MM.1S (cell line): ENCODE results near the gene CIAO2B.

ENCODE experiments used
- DNase-seq: peaks from one replicate; pipeline ENCODE4 v3.0.0-alpha.2; 2015
- H2AFZ ChIP-seq: fragments of 300-600 bp; sonication (generic); 2 replicates; pipeline ENCODE4 v1.6.0; 2016; ENCODE audit warnings: antibody characterized with exemption, low read length
- H3F3A ChIP-seq: fragments of 300-600 bp; sonication (generic); 2 replicates; pipeline ENCODE4 v1.6.1; 2016; ENCODE audit warnings: mild to moderate bottlenecking, antibody characterized with exemption, low read length, moderate library complexity, mixed read lengths; ENCODE audit not compliant: insufficient read depth
- H3K27ac ChIP-seq: fragments of 300-600 bp; sonication (generic); 2 replicates; pipeline ENCODE4 v1.5.1; 2016; ENCODE audit warnings: mild to moderate bottlenecking, low read length
- H3K27me3 ChIP-seq: fragments of 300-600 bp; sonication (generic); replicated peaks from 2 replicates; pipeline ENCODE4 v1.6.0; 2016; ENCODE audit warnings: low read length; ENCODE audit not compliant: insufficient read depth
- H3K36me3 ChIP-seq: fragments of 300-600 bp; sonication (generic); replicated peaks from 2 replicates; pipeline ENCODE4 v1.6.1; 2016; ENCODE audit warnings: mild to moderate bottlenecking, low read length, mixed read lengths; ENCODE audit not compliant: insufficient read depth
- H3K4me1 ChIP-seq: fragments of 300-600 bp; sonication (generic); 2 replicates; pipeline ENCODE4 v1.6.1; 2016; ENCODE audit warnings: low read length, mixed read lengths
- H3K4me2 ChIP-seq: fragments of 300-600 bp; sonication (generic); 2 replicates; pipeline ENCODE4 v1.6.0; 2016; ENCODE audit warnings: low read depth, low read length
- H3K4me3 ChIP-seq: fragments of 300-600 bp; sonication (generic); 2 replicates; pipeline ENCODE4 v1.5.1; 2016; ENCODE audit warnings: low read length, mixed read lengths
- H3K79me2 ChIP-seq: fragments of 300-600 bp; sonication (generic); 2 replicates; pipeline ENCODE4 v1.6.1; 2016; ENCODE audit warnings: mixed run types, low read length, mixed read lengths
- H3K9ac ChIP-seq: fragments of 300-600 bp; sonication (generic); 2 replicates; pipeline ENCODE4 v1.6.1; 2016; ENCODE audit warnings: low read length, mixed read lengths
- H3K9me2 ChIP-seq: fragments of 300-600 bp; sonication (generic); replicated peaks from 2 replicates; pipeline ENCODE4 v1.6.1; 2016; ENCODE audit warnings: mild to moderate bottlenecking, low read length, mixed read lengths; ENCODE audit not compliant: insufficient read depth
- H3K9me3 ChIP-seq: fragments of 300-600 bp; sonication (generic); replicated peaks from 2 replicates; pipeline ENCODE4 v1.6.1; 2016; ENCODE audit warnings: mild to moderate bottlenecking, low read length, mixed read lengths; ENCODE audit not compliant: insufficient read depth
- H4K20me1 ChIP-seq: fragments of 300-600 bp; sonication (generic); 2 replicates; pipeline ENCODE4 v1.6.1; 2016; ENCODE audit warnings: mild to moderate bottlenecking, low read length, moderate library complexity, mixed read lengths; ENCODE audit not compliant: insufficient read depth
- CTCF ChIP-seq: fragments of 300-600 bp; sonication (generic); IDR thresholded peaks from 2 replicates; pipeline ENCODE4 v1.5.1; 2016; ENCODE audit warnings: antibody characterized with exemption, low read length, mixed read lengths
- EZH2 ChIP-seq: fragments of 300-600 bp; sonication (generic); optimal IDR thresholded peaks from 2 replicates; pipeline ENCODE3; 2017; ENCODE audit warnings: low read depth, mild to moderate bottlenecking, antibody characterized with exemption, low read length, mixed read lengths
- EZH2phosphoT487 ChIP-seq: fragments of 300-600 bp; sonication (generic); IDR thresholded peaks from 2 replicates; pipeline ENCODE4 v1.6.1; 2018; ENCODE audit warnings: antibody characterized with exemption, low read length

The CIAO2B gene

GRCh38 chr16:66882702-66883101, 51.5 kb downstream of the CIAO2B start:
- Histone ChIP-seq H3K4me1 (peaks cover 20% of the 10 kb centered on the region), H3K9ac (no peak overlapping the region), H3K4me2 (no peak overlapping the region), H3F3A (peaks cover 11% of the 10 kb centered on the region), H2AFZ (no peak overlapping the region), H4K20me1 (0 out of 2 replicates have a peak, but pooled peaks cover 4% of the 10 kb centered on the region), H3K9me3 (no peaks in the 10 kb centered on the region), H3K4me3 (no peak overlapping the region), H3K36me3 (peaks cover 6% of the 10 kb centered on the region), H3K27me3 (no peaks in the 10 kb centered on the region), H3K79me2 (peaks cover 45% of the 10 kb centered on the region), H3K9me2 (no peaks in the 10 kb centered on the region), H3K27ac (no peak overlapping the region)
- no peak for DNase-seq
- TF ChIP-seq EZH2phosphoT487 (no peak), EZH2 (no peak), CTCF (no peak)
